H1 (cell line): ENCODE data around the gene RFX2. TPM values are rescaled to one million over a fixed set of nuclear protein-coding genes. Genes with fewer than 3 reads are reported as not detected.

Experiments used
- CTCF ChIA-PET: fragments of 300-600 bp; sonication (Branson Sonifier 250); formaldehyde crosslinking; loops from one replicate; lab custom pipeline; 2021; ENCODE audit not compliant: partially characterized antibody; lab: Charles Lee
- POLR2A ChIA-PET: fragments of 300-600 bp; sonication (Branson Sonifier 250); formaldehyde crosslinking; loops from one replicate; lab custom pipeline; 2021; ENCODE audit warnings: inconsistent platforms; ENCODE audit not compliant: partially characterized antibody; lab: Charles Lee
- DNase-seq, 2 experiments: peaks; one replicate each; pipeline versions ENCODE4 v3.0.0 to v3.0.0-alpha.2; 2010 to 2022; ENCODE audit warnings: low spot score in 2 of 2, low read depth in 1 of 2, mixed read lengths in 1 of 2
- FAIRE-seq: peaks from 2 replicates; lab custom pipeline; 2011; peaks lifted over from hg19 to GRCh38; lab: Jason Lieb, UNC
- H2AFZ ChIP-seq: 2 replicates; pipeline ENCODE4 v1.8.1; 2012; ENCODE audit warnings: low read length, inconsistent platforms
- H2AK5ac ChIP-seq: 2 replicates; pipeline ENCODE4 v1.6.1; 2013; ENCODE audit warnings: low read depth, low read length
- H2BK120ac ChIP-seq: replicated peaks from 2 replicates; pipeline ENCODE3; 2013; ENCODE audit warnings: low read depth, low read length, inconsistent platforms
- H2BK12ac ChIP-seq: 2 replicates; pipeline ENCODE4 v1.6.1; 2013; ENCODE audit warnings: low read depth, low read length
- H2BK15ac ChIP-seq: 2 replicates; pipeline ENCODE4 v1.6.1; 2013; ENCODE audit warnings: low read length
- H2BK20ac ChIP-seq: 2 replicates; pipeline ENCODE4 v1.6.1; 2013; ENCODE audit warnings: low read length
- H2BK5ac ChIP-seq: 2 replicates; pipeline ENCODE4 v1.6.1; 2013; ENCODE audit warnings: low read depth, low read length
- H3K14ac ChIP-seq: 2 replicates; pipeline ENCODE4 v1.6.1; 2013; ENCODE audit warnings: inconsistent platforms; ENCODE audit not compliant: insufficient read length
- H3K18ac ChIP-seq: 2 replicates; pipeline ENCODE4 v1.6.1; 2013; ENCODE audit warnings: low read length; ENCODE audit errors: extremely low read depth
- H3K23ac ChIP-seq: 2 replicates; pipeline ENCODE4 v1.6.1; 2013; ENCODE audit warnings: inconsistent platforms; ENCODE audit not compliant: insufficient read length
- H3K23me2 ChIP-seq: 2 replicates; pipeline ENCODE4 v1.6.1; 2013; ENCODE audit warnings: low read depth, low read length
- H3K27ac ChIP-seq: 2 replicates; pipeline ENCODE4 v1.6.1; 2011; ENCODE audit warnings: low read depth, low read length, inconsistent platforms
- H3K27me3 ChIP-seq, 4 experiments: replicated peaks in 1 of 4; 1 replicate in 1 of 4; 2 replicates in 3 of 4; pipeline versions ENCODE4 v1.6.1 to v1.8.1; 2011 to 2013; ENCODE audit warnings: low read length in 3 of 4, mild to moderate bottlenecking in 3 of 4, inconsistent platforms in 2 of 4, mixed read lengths in 2 of 4, moderate library complexity in 1 of 4; ENCODE audit not compliant: control insufficient read depth in 3 of 4, insufficient read depth in 3 of 4; ENCODE audit errors: extremely low read depth in 1 of 4
- H3K36me3 ChIP-seq, 4 experiments: 2 replicates each; pipeline versions ENCODE4 v1.6.1 to v1.8.1; 2011 to 2013; ENCODE audit warnings: mild to moderate bottlenecking in 4 of 4, low read length in 3 of 4, moderate library complexity in 2 of 4, control low read depth in 1 of 4, inconsistent platforms in 1 of 4; ENCODE audit not compliant: insufficient read depth in 4 of 4, control insufficient read depth in 2 of 4
- H3K4ac ChIP-seq: replicated peaks from 2 replicates; pipeline ENCODE3; 2013; ENCODE audit warnings: low read length, low read depth, mixed read lengths, inconsistent platforms; ENCODE audit not compliant: insufficient read length
- H3K4me1 ChIP-seq, 4 experiments: replicated peaks in 1 of 4; 1 replicate in 1 of 4; 2 replicates in 3 of 4; pipeline versions ENCODE4 v1.6.1 to v1.8.1; 2011 to 2013; ENCODE audit warnings: low read length in 3 of 4, inconsistent platforms in 2 of 4, mixed read lengths in 1 of 4; ENCODE audit not compliant: insufficient read depth in 4 of 4, control insufficient read depth in 3 of 4
- H3K4me2 ChIP-seq, 2 experiments: 2 replicates each; pipeline versions ENCODE4 v1.6.1 to v1.8.1; 2011 to 2013; ENCODE audit warnings: low read depth in 2 of 2, low read length in 2 of 2, control low read depth in 1 of 2, inconsistent platforms in 1 of 2, mild to moderate bottlenecking in 1 of 2; ENCODE audit not compliant: insufficient read depth in 1 of 2
- H3K4me3 ChIP-seq, 4 experiments: fragments of 200-600, 300-600 bp in 1 of 4; sonication (generic), shearing (Covaris generic), sonication (Bioruptor Twin) in 1 of 4; 2 replicates each; pipeline versions ENCODE4 v1.5.1 to v1.8.1; 2011 to 2016; ENCODE audit warnings: low read length in 4 of 4, low read depth in 3 of 4, control low read depth in 2 of 4, inconsistent platforms in 2 of 4, mild to moderate bottlenecking in 2 of 4, mixed read lengths in 1 of 4, moderate library complexity in 1 of 4; ENCODE audit not compliant: insufficient read depth in 2 of 4; ENCODE audit errors: extremely low read depth in 1 of 4
- H3K56ac ChIP-seq: replicated peaks from 2 replicates; pipeline ENCODE3; 2013; ENCODE audit warnings: low read depth, mild to moderate bottlenecking, mixed read lengths, low read length, inconsistent platforms; ENCODE audit not compliant: insufficient read length
- H3K79me1 ChIP-seq: 2 replicates; pipeline ENCODE4 v1.6.1; 2013; ENCODE audit warnings: low read depth, low read length, control low read depth
- H3K79me2 ChIP-seq, 2 experiments: 2 replicates each; pipeline versions ENCODE4 v1.6.1 to v1.8.1; 2012 to 2013; ENCODE audit warnings: low read length in 2 of 2, mild to moderate bottlenecking in 2 of 2, inconsistent platforms in 1 of 2; ENCODE audit not compliant: insufficient read depth in 2 of 2, control insufficient read depth in 1 of 2
- H3K9ac ChIP-seq, 4 experiments: replicated peaks in 1 of 4; 1 replicate in 1 of 4; 2 replicates in 3 of 4; pipeline versions ENCODE4 v1.6.1 to v1.8.1; 2011 to 2013; ENCODE audit warnings: low read depth in 3 of 4, low read length in 3 of 4, control low read depth in 2 of 4, mild to moderate bottlenecking in 2 of 4, moderate library complexity in 2 of 4, inconsistent platforms in 1 of 4; ENCODE audit errors: extremely low read depth in 1 of 4
- H3K9me3 ChIP-seq, 2 experiments: 2 replicates each; pipeline versions ENCODE4 v1.6.1 to v1.8.1; 2012 to 2013; ENCODE audit warnings: mild to moderate bottlenecking in 2 of 2, moderate library complexity in 2 of 2, control low read depth in 1 of 2, inconsistent platforms in 1 of 2, low read depth in 1 of 2, low read length in 1 of 2, mixed read lengths in 1 of 2; ENCODE audit not compliant: insufficient read depth in 2 of 2
- H4K20me1 ChIP-seq, 2 experiments: replicated peaks in 1 of 2; 2 replicates each; pipeline versions ENCODE3 to v1.8.1; 2011 to 2013; ENCODE audit warnings: inconsistent platforms in 2 of 2, low read length in 2 of 2, mild to moderate bottlenecking in 1 of 2; ENCODE audit not compliant: insufficient read depth in 2 of 2, control insufficient read depth in 1 of 2
- H4K5ac ChIP-seq: 2 replicates; pipeline ENCODE4 v1.6.1; 2013; ENCODE audit warnings: low read length, low read depth, mixed read lengths, inconsistent platforms; ENCODE audit not compliant: insufficient read length
- H4K8ac ChIP-seq: 2 replicates; pipeline ENCODE4 v1.8.0; 2013; ENCODE audit warnings: mild to moderate bottlenecking, moderate library complexity, low read length, inconsistent platforms; ENCODE audit not compliant: insufficient read depth; ENCODE audit errors: extremely low read depth
- H4K91ac ChIP-seq: replicated peaks from 2 replicates; pipeline ENCODE3; 2013; ENCODE audit warnings: low read length, mixed read lengths, inconsistent platforms; ENCODE audit not compliant: insufficient read length
- BACH1 ChIP-seq: IDR thresholded peaks from 2 replicates; pipeline ENCODE4 v1.6.1; 2012; ENCODE audit warnings: low read length, improper control_type of control experiment
- BCL11A ChIP-seq, 2 experiments: IDR thresholded peaks; one replicate each; pipeline ENCODE4 v1.6.1; 2011; ENCODE audit warnings: low read depth in 2 of 2, low read length in 2 of 2, mild to moderate bottlenecking in 2 of 2
- CEBPB ChIP-seq: IDR thresholded peaks from 2 replicates; pipeline ENCODE4 v1.6.1; 2012; ENCODE audit warnings: low read depth, low read length
- CTCF ChIP-seq, 3 experiments: IDR thresholded peaks; 1 replicate in 2 of 3; 2 replicates in 1 of 3; pipeline versions ENCODE4 v1.5.1 to v1.6.1; 2011; ENCODE audit warnings: low read length in 3 of 3, mild to moderate bottlenecking in 3 of 3, inconsistent platforms in 2 of 3, low read depth in 1 of 3, moderate library complexity in 1 of 3; ENCODE audit not compliant: insufficient read depth in 1 of 3; ENCODE audit errors: control extremely low read depth in 1 of 3
- KDM1A ChIP-seq: fragments of 200-600, 300-600 bp; sonication (generic); IDR thresholded peaks from 2 replicates; pipeline ENCODE4 v1.7.1; 2016; ENCODE audit warnings: mild to moderate bottlenecking, low read length, borderline replicate concordance
- SP1 ChIP-seq: IDR thresholded peaks from 2 replicates; pipeline ENCODE4 v1.6.1; 2011; ENCODE audit warnings: low read depth, low read length
- ZNF274 ChIP-seq: IDR thresholded peaks from 2 replicates; pipeline ENCODE4 v1.7.0; 2012; ENCODE audit warnings: low read length, borderline replicate concordance; ENCODE audit errors: extremely low read depth
- WGBS, 2 experiments: shearing (Covaris generic) in 1 of 2; methylation state at CpG; one replicate each; pipeline versions ENCODE4 v1.1.6 to v1.1.7; 2013 to 2015; ENCODE audit warnings: low lambda C conversion rate in 2 of 2, mixed read lengths in 2 of 2, inconsistent platforms in 1 of 2, low coverage in 1 of 2, missing lambda C conversion rate in 1 of 2; ENCODE audit not compliant: insufficient replicate concordance in 2 of 2, insufficient coverage in 1 of 2, insufficient read length in 1 of 2; ENCODE audit errors: extremely low coverage in 1 of 2, missing lambda C conversion rate in 1 of 2; 5-methylcytosine and 5-hydroxymethylcytosine counted together
- polyA plus RNA-seq, 7 experiments: library from polyadenylated mRNA; depleted of rRNA in 3 of 7; stranded (reverse) in 5 of 7; unstranded in 2 of 7; fragments of >200 nt in 5 of 7; fragments of 200-250 nt in 2 of 7; gene quantifications; 1 replicate in 5 of 7; 2 replicates in 1 of 7; 4 replicates in 1 of 7; pipeline versions ENCODE4 v1.2.1 to v1.2.3, GENCODE V29; 2011 to 2013; ENCODE audit warnings: missing spikeins in 2 of 7, mixed read lengths in 2 of 7
- total RNA-seq: library from RNA; stranded (reverse); fragmentation: NEBNext Ultra II Directional; extraction: Animal tissue kit (Norgen Biotek cat#: 25700); gene quantifications from 2 replicates; pipeline ENCODE4 v1.2.1, GENCODE V29; 2021

Gene RFX2
- total and polyA plus RNA-seq, 2 of the 8 experiments (the other 6 are each of a cell fraction or from before 2014, with no cell fraction given): 4.8 to 5.3 TPM

GRCh38 chr19:6087074-6087571 is 23.2 kb downstream of the RFX2 start:
- H2BK5ac ChIP-seq: no peak overlapping the region
- no peak overlapping the region for H3K18ac ChIP-seq
- FAIRE-seq (no peak), DNase-seq (no peak)
- no peak overlapping the region for H4K91ac ChIP-seq
- no peaks in the 10 kb centered on the region for H4K20me1 ChIP-seq
- peaks cover under 1% of the 10 kb centered on the region; the same call in 1 of the 2 replicates for H3K23me2 ChIP-seq
- TF ChIP-seq BCL11A (IDR thresholded peaks at IDR 0.05; ENCODE audit: low read depth in 2 of 2, low read length in 2 of 2) (no peak), SP1 (no peak), CTCF (IDR thresholded peaks at IDR 0.05; ENCODE audit: control extremely low read depth in 1 of 3, insufficient read depth in 1 of 3, low read depth in 1 of 3, low read length in 3 of 3) (no peak), BACH1 (no peak), KDM1A (no peak), CEBPB (no peak), ZNF274 (no peak)
- H3K4me2 ChIP-seq: no peak overlapping the region
- H3K14ac ChIP-seq: no peak overlapping the region
- no peaks in the 10 kb centered on the region for H3K9me3 ChIP-seq
- H3K56ac ChIP-seq: no peak overlapping the region
- no peak overlapping the region for H4K5ac ChIP-seq
- H3K9ac ChIP-seq: no peak overlapping the region
- no peak overlapping the region for H2BK120ac ChIP-seq
- H2BK15ac ChIP-seq: no peak overlapping the region
- no peaks in the 10 kb centered on the region for H3K79me1 ChIP-seq
- no peak overlapping the region for H4K8ac ChIP-seq
- no peak overlapping the region; the same call in 1 of the 2 replicates for H2BK12ac ChIP-seq
- peaks cover 0 to 6% (median 3%) of the 10 kb centered on the region in 4 experiments; a peak in 5 of 7 replicates for H3K27me3 ChIP-seq
- H2BK20ac ChIP-seq: no peak overlapping the region
- H3K27ac ChIP-seq: no peak overlapping the region
- no peaks in the 10 kb centered on the region for H3K36me3 ChIP-seq
- no peaks in the 10 kb centered on the region for H3K79me2 ChIP-seq
- no peak overlapping the region for H3K23ac ChIP-seq
- ChIA-PET POLR2A (interaction anchor here (1.3 kb wide), 1 partner anchor 12 kb away, joined by 3 read pairs; no protein-coding TSS in a partner anchor), CTCF (interaction anchor here (1.1 kb wide), 1 partner anchor 39 kb away, joined by 3 read pairs; no protein-coding TSS in a partner anchor)
- 76% methylated on average over 9 of the region's 9 CpGs; no CpG with 5 or more reads in 1 of the 2 experiments for WGBS, 2 experiments
- H2AFZ ChIP-seq: peak overlapping the region; percentile 13; the same call in 1 of the 2 replicates
- no peak overlapping the region for H2AK5ac ChIP-seq
- no peak overlapping the region for H3K4ac ChIP-seq
- peaks cover 0 to 6% (median 5%) of the 10 kb centered on the region in 4 experiments; a peak in 4 of 7 replicates for H3K4me1 ChIP-seq
- no peak overlapping the region for H3K4me3 ChIP-seq
